SK-N-SH (cell line): ENCODE measurements around the gene PIANP. TPM values are rescaled to one million over a fixed set of nuclear protein-coding genes. Genes with fewer than 3 reads are reported as not detected.

ENCODE experiments used
- CTCF ChIA-PET: fragments of 300-600, 350-600 bp; formaldehyde crosslinking; extraction: SDS; loops from one replicate; lab custom pipeline; 2021; lab: Yijun Ruan, JAX
- POLR2A ChIA-PET: fragments of 350-600 bp; sonication (Branson Sonifier 250); formaldehyde crosslinking; extraction: SDS; loops from one replicate; lab custom pipeline; 2020; ENCODE audit warnings: antibody characterized with exemption, inconsistent platforms; lab: Yijun Ruan, JAX
- DNase-seq: peaks from one replicate; pipeline ENCODE4 v3.0.0; 2012
- H2AFZ ChIP-seq: fragments of 200-600 bp; sonication (generic); 2 replicates; pipeline ENCODE4 v1.8.1; 2016; ENCODE audit warnings: antibody characterized with exemption, mild to moderate bottlenecking, low read depth
- H3F3A ChIP-seq: fragments of 200-600 bp; sonication (generic); replicated peaks from 2 replicates; pipeline ENCODE3; 2016; ENCODE audit warnings: antibody characterized with exemption, mild to moderate bottlenecking; ENCODE audit not compliant: insufficient read depth
- H3K27ac ChIP-seq, 2 experiments: fragments of 200-500 bp in 1 of 2; fragments of 200-600 bp in 1 of 2; sonication (Bioruptor generic) in 1 of 2; sonication (generic), shearing (Covaris generic) in 1 of 2; 2 replicates each; pipeline versions ENCODE4 v1.5.1 to v1.6.1; 2014 to 2016; ENCODE audit warnings: low read depth in 2 of 2, inconsistent platforms in 1 of 2, low read length in 1 of 2, mild to moderate bottlenecking in 1 of 2, mixed read lengths in 1 of 2
- H3K27me3 ChIP-seq: fragments of 200-600 bp; sonication (generic), shearing (Covaris generic); 2 replicates; pipeline ENCODE4 v1.6.1; 2016; ENCODE audit warnings: mixed run types; ENCODE audit not compliant: insufficient read depth
- H3K36me3 ChIP-seq, 2 experiments: fragments of 200-500 bp in 1 of 2; fragments of 200-600 bp in 1 of 2; sonication (Bioruptor generic) in 1 of 2; sonication (generic) in 1 of 2; replicated peaks in 1 of 2; 2 replicates each; pipeline versions ENCODE3 to v1.5.1; 2014 to 2016; ENCODE audit warnings: low read length in 1 of 2, mild to moderate bottlenecking in 1 of 2; ENCODE audit not compliant: insufficient read depth in 2 of 2, control insufficient read depth in 1 of 2
- H3K4me1 ChIP-seq, 2 experiments: fragments of 200-500 bp in 1 of 2; fragments of 200-600 bp in 1 of 2; sonication (Bioruptor generic) in 1 of 2; sonication (generic), shearing (Covaris generic) in 1 of 2; 2 replicates each; pipeline versions ENCODE4 v1.5.1 to v1.6.1; 2014 to 2016; ENCODE audit warnings: low read depth in 1 of 2, low read length in 1 of 2, mixed run types in 1 of 2; ENCODE audit not compliant: insufficient read depth in 2 of 2, control insufficient read depth in 1 of 2
- H3K4me2 ChIP-seq: fragments of 200-600 bp; sonication (generic), shearing (Covaris generic); 2 replicates; pipeline ENCODE4 v1.6.1; 2017; ENCODE audit warnings: mixed run types
- H3K4me3 ChIP-seq, 2 experiments: fragments of 200-500 bp in 1 of 2; fragments of 200-600 bp in 1 of 2; sonication (Bioruptor generic) in 1 of 2; sonication (generic), shearing (Covaris generic) in 1 of 2; 2 replicates each; pipeline versions ENCODE4 v1.5.1 to v1.8.1; 2014 to 2016; ENCODE audit warnings: low read depth in 2 of 2, inconsistent platforms in 1 of 2, low read length in 1 of 2, mild to moderate bottlenecking in 1 of 2, mixed read lengths in 1 of 2, moderate library complexity in 1 of 2
- H3K79me2 ChIP-seq: fragments of 200-600 bp; sonication (generic); 2 replicates; pipeline ENCODE4 v1.8.1; 2017; ENCODE audit warnings: mild to moderate bottlenecking; ENCODE audit not compliant: insufficient read depth
- H3K9ac ChIP-seq: fragments of 200-600 bp; sonication (generic); 2 replicates; pipeline ENCODE4 v1.6.1; 2017; ENCODE audit warnings: mixed run types
- H3K9me2 ChIP-seq: fragments of 200-600 bp; sonication (generic); 2 replicates; pipeline ENCODE4 v1.6.1; 2017; ENCODE audit warnings: mixed run types
- H3K9me3 ChIP-seq: fragments of 200-600 bp; sonication (generic); 2 replicates; pipeline ENCODE4 v1.6.1; 2017; ENCODE audit warnings: mixed run types, mild to moderate bottlenecking, moderate library complexity
- H4K20me1 ChIP-seq: fragments of 200-600 bp; sonication (generic); 2 replicates; pipeline ENCODE4 v1.6.1; 2017; ENCODE audit warnings: mild to moderate bottlenecking, mixed run types; ENCODE audit not compliant: insufficient read depth
- CHD2 ChIP-seq: fragments of 150-350 bp; IDR thresholded peaks from 2 replicates; pipeline ENCODE4 v1.6.1; 2018; ENCODE audit warnings: low read length; ENCODE audit not compliant: partially characterized antibody
- EZH2phosphoT487 ChIP-seq: fragments of 200-600 bp; sonication (generic); IDR thresholded peaks from 2 replicates; pipeline ENCODE4 v1.6.1; 2017; ENCODE audit warnings: low read depth, mixed run types, mild to moderate bottlenecking, antibody characterized with exemption, moderate library complexity, borderline replicate concordance
- FOSL2 ChIP-seq: IDR thresholded peaks from 2 replicates; pipeline ENCODE4 v1.4.0; 2012; ENCODE audit warnings: low read depth, mild to moderate bottlenecking, moderate library complexity, borderline replicate concordance
- FOXM1 ChIP-seq: IDR thresholded peaks from 2 replicates; pipeline ENCODE4 v1.4.0; 2012; ENCODE audit warnings: low read depth, mild to moderate bottlenecking
- GABPA ChIP-seq: IDR thresholded peaks from 2 replicates; pipeline ENCODE4 v1.4.0; 2012; ENCODE audit warnings: low read depth, mild to moderate bottlenecking
- JUND ChIP-seq: IDR thresholded peaks from 2 replicates; pipeline ENCODE4 v1.4.0; 2012
- MEF2A ChIP-seq: IDR thresholded peaks from 2 replicates; pipeline ENCODE4 v1.4.0; 2012; ENCODE audit warnings: low read depth, borderline replicate concordance
- NFIC ChIP-seq: IDR thresholded peaks from 2 replicates; pipeline ENCODE4 v1.4.0; 2012; ENCODE audit warnings: borderline replicate concordance
- REST ChIP-seq: IDR thresholded peaks from 2 replicates; pipeline ENCODE4 v1.6.1; 2012; ENCODE audit warnings: mild to moderate bottlenecking, low read depth, low read length, moderate library complexity
- SIN3A ChIP-seq: IDR thresholded peaks from 2 replicates; pipeline ENCODE4 v1.6.1; 2012; ENCODE audit warnings: low read depth, mild to moderate bottlenecking, low read length, moderate library complexity, borderline replicate concordance
- SMC3 ChIP-seq: IDR thresholded peaks from 2 replicates; pipeline ENCODE4 v1.6.1; 2012; ENCODE audit warnings: low read depth, low read length, improper control_type of control experiment
- TEAD4 ChIP-seq: IDR thresholded peaks from 2 replicates; pipeline ENCODE4 v1.4.0; 2012; ENCODE audit warnings: mild to moderate bottlenecking, borderline replicate concordance; ENCODE audit not compliant: insufficient read depth
- USF1 ChIP-seq: IDR thresholded peaks from 2 replicates; pipeline ENCODE4 v1.4.0; 2012; ENCODE audit warnings: low read depth, borderline replicate concordance
- WGBS: methylation state at CpG from one replicate; pipeline ENCODE4 v1.1.6; 2017; ENCODE audit warnings: low lambda C conversion rate; 5-methylcytosine and 5-hydroxymethylcytosine counted together
- polyA plus RNA-seq, 3 experiments: library from polyadenylated mRNA; depleted of rRNA; stranded (reverse); fragments of >200 nt; gene quantifications; 2 replicates each; pipeline ENCODE4 v1.2.3, GENCODE V29; 2012
- TF ChIP-seq, protein P1 (sequence below): fragments of 150-350 bp; IDR thresholded peaks from 2 replicates; pipeline ENCODE4 v1.6.1; 2016; ENCODE audit warnings: mild to moderate bottlenecking, low read depth, low read length

Gene PIANP
- polyA plus RNA-seq, 1 of the 3 experiments (the other 2 are of a cell fraction), result 9.9 TPM

DNA sequence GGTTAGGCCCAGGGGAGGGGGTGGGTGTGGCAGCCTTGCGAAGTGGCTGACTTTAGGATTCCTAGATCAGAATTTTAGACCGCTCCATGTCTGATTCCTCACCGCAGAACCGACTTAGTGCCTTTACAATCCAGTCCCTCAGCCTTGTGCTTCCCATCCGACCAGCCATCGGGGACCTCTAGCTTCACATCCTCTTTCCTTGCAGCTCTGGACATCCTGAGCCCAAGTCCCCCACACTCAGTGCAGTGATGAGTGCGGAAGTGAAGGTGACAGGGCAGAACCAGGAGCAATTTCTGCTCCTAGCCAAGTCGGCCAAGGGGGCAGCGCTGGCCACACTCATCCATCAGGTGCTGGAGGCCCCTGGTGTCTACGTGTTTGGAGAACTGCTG is 23.8 kb upstream of the PIANP start:
- H3K79me2 ChIP-seq, result peaks cover 17% of the 10 kb centered on the region; the same call in 1 of the 2 replicates
- ChIA-PET POLR2A (interaction anchor here (0.6 to 2.6 kb wide), 18 partner anchors 10 to 219 kb away, joined by 3 to 50 read pairs (median 5); partner anchors contain the start of genes C12orf57, CDCA3, GAPDH and MLF2), CTCF (interaction anchor here (0.6 to 3.3 kb wide), 15 partner anchors 9 to 259 kb away, joined by 3 to 20 read pairs (median 4); partner anchors contain the start of genes MLF2, PTMS and ZNF384)
- 2% methylated on average over 8 of the region's 10 CpGs for WGBS
- H3F3A ChIP-seq, result peaks cover 17% of the 10 kb centered on the region
- H3K36me3 ChIP-seq, result peaks cover 9 to 21% of the 10 kb centered on the region in 2 experiments
- H3K9me2 ChIP-seq, result no peaks in the 10 kb centered on the region
- peak overlapping the region; percentile 97 for H2AFZ ChIP-seq
- peak overlapping the region; percentile 66 for H3K9ac ChIP-seq
- H3K4me3 ChIP-seq, result peak overlapping the region; percentile 57 to 65
- H3K4me2 ChIP-seq, result peak overlapping the region; percentile 86
- H3K4me1 ChIP-seq, result peaks cover 0 to 9% of the 10 kb centered on the region in 2 experiments; a peak in 1 of 4 replicates
- H4K20me1 ChIP-seq, result no peaks in the 10 kb centered on the region
- no peaks in the 10 kb centered on the region for H3K9me3 ChIP-seq
- DNase-seq, result peak; percentile 55
- no peaks in the 10 kb centered on the region for H3K27me3 ChIP-seq
- TF ChIP-seq JUND, result no peak
- TF ChIP-seq SIN3A, result no peak
- no peak for TF ChIP-seq SMC3
- no peak for TF ChIP-seq MEF2A
- TF ChIP-seq GABPA, result no peak
- no peak for TF ChIP-seq USF1
- no peak for TF ChIP-seq REST
- no peak for TF ChIP-seq FOXM1
- TF ChIP-seq CHD2, result no peak
- no peak for TF ChIP-seq TEAD4
- no peak for TF ChIP-seq FOSL2
- no peak for TF ChIP-seq EZH2phosphoT487
- no peak for TF ChIP-seq NFIC
- TF ChIP-seq, protein P1, sequence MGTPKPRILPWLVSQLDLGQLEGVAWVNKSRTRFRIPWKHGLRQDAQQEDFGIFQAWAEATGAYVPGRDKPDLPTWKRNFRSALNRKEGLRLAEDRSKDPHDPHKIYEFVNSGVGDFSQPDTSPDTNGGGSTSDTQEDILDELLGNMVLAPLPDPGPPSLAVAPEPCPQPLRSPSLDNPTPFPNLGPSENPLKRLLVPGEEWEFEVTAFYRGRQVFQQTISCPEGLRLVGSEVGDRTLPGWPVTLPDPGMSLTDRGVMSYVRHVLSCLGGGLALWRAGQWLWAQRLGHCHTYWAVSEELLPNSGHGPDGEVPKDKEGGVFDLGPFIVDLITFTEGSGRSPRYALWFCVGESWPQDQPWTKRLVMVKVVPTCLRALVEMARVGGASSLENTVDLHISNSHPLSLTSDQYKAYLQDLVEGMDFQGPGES, result no peak
- peak overlapping the region; percentile 84 to 86 for H3K27ac ChIP-seq
